ENCODE data around the gene MAT2B.

The MAT2B gene

DNA sequence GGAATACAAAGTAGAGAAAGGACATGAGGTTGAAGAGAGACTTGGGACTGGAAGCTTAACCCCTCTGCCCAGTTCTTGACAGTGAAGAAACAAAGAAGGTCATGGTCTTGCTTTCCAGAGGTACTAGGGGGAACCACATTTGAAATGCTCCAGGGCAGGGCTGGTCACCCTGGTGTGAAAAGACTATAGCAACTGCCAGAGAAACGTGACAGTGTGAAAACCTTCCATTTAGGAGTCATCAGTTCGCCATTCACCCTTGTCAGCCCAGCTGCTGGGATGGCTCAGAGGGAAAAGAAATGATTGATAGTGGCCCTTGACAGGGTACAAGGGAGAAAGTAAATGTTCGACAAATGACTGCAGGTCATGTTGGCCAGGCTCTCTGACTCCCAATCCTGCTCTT is 56.7 kb downstream of the MAT2B start:
- no peak for DNase-seq

DNA sequence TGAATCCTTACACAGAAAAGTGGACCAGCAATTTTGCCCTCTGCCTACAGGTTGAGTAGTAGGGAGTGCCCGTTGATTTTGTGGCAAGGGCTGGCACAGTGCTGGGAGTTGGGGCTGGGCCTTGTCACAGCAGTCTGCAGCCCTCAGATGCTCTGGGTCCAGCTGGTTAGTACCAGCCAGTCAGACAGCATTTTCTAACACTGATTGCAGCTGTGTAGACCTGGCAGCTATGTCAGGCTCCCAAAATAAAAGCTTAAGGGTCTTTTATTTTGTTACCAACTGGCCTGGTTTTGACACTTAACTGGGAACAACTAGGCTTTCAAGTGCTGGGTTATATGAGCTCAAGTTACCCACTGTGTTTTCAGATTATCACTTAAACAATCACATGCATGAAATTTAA is 57.7 kb downstream of the MAT2B start:
- DNase-seq = no peak

DNA sequence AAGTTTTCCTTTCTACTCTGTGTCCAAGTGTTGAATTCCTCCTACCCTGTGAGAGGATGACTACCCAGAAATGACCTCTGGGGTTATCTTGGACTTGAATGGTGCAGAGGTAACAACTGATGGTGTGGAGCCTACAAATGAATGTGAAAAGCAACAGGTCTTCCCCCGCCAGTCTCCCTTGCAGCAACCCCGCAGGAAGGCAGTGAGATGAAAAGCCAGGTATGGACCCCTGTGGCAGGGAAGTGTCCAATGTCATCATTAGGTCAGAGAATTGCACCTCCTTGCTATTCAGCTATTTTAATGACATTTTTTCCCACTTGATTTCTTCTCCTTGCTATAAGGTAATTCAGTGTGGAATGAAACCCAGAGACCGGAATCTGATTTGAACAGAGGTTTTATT is 58.5 kb downstream of the MAT2B start:
- DNase-seq = no peak

DNA sequence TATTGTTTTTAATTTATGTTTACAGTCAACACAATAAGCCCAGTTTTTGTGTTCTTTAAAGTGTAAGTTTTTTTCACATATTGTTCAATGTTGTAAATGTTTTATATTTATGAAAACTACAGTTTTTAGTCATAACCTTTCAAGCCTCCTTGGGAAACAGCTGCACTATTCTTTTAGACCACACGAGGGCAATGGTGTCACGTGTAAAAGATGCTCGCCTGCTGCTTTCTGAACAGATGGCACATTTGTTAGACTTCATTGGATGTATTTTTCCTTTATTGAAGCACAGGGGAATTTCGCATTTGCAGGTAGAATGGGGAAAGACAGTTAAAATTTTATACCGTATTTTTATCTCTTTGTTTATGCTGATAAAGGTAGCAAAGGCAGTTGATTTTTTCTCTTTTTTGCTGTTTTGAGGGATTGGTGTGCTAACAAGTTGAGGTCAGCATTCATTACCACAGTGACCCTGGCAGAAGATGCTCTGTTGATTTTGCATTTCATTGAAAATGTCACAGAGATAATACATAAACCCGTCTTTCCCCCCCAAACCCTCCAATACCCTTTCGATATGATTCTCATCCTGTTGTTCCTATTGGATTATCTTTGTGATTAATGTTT is 59.0 kb downstream of the MAT2B start:
- DNase-seq = peak; percentile 58

DNA sequence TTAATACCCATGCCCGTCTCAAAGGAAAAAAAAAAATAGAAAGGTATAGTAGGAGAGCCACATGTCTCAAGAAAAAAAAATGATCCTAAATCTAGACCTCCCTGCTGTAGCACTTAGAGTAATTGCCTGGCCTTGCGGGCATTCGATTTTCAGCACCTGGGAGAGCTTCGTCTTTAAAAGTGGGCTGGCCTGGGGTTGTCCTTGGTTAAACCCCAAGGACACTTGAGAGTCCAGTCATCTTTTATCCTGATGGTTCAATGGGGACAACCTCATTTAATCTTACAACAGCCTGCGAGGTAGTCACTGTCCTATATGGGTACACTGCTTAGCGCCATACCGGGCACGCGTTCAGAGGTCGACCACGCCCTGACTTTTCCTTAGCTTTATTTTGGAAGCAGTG is 60.1 kb downstream of the MAT2B start:
- DNase-seq = no peak

DNA sequence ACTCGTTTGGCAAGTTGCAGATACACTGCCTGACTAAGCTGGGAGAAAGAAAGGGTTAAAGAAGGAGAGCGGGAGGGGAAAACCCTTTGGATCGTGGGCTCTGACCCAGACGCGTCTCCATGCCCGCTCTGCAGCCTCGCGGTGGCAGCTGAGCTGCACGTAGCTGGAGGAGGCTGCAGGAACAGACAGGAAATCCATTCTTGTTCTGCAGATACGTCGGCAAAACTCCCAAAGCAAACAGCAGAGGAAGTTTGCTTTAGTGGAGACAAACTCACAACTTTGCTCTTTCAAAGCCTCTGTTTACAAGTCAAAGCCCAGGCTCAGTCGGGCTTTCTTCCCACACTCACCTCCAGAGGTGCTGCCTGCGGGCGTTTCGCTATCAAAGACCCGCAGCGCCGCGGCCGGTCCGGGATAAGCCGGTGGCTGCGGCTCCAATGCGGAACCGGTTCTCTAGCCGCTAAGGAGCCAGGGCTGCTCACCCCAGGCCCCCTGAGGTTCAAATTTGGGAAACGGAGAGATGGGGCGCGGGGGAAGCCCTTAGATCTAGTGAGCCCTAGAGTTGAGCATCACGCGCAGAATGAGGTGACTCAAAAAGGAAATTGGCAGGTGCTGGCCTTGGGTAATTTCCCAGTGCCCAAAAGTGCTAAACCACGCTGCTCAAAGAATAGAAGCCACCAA is 60.7 kb downstream of the MAT2B start:
- peak; percentile 23 for DNase-seq

DNA sequence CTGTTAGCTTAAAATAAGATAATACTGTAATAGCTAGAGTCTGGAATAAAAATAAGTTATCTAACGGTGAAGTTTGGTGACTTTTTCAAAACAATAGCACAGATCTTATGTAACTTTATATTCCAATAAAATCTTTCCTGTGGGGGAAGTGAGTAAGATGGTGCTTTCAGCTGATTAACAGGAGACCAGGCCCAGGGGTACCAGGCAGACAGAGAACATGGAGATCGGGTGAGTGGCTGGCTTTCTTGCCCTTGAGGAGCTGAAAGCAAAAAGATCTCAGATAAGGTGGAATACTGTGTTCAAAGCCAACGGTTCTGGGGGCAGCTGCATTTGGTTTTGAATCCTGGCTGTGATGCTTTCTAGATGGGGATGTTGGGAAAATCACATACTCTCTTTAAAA is 61.3 kb downstream of the MAT2B start:
- no peak for DNase-seq

DNA sequence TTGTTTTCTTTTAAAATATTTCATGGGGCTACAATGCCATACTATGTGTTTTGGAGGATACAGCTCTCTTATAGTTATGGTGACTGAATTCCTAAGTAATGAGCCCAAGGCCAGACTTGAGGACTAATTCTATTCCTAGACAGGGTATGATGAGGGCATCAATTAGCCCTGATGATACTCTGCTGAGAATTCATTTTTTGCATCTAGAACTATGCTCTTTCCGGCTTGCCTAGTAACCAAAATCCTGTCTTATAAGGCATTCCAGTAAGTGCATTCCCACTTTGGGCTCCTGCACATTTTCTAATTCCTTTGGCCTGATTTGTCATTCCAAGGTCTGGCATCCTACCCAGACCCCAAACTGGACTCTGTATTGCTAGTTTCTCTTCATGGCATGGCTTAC is 62.4 kb downstream of the MAT2B start:
- DNase-seq = peak; percentile 53

Data from fibroblast of skin of right quadriceps (primary cell).